Measurements from ENCODE around the gene GRB2. TPM values are rescaled to one million over a fixed set of nuclear protein-coding genes. Genes with fewer than 3 reads are reported as not detected.

The GRB2 gene
- total and polyA plus RNA-seq, 2 experiments from 2014 or later: 89.0 to 112 TPM

- TF ChIP-seq CTCF (conservative IDR thresholded peaks at IDR 0.05; ENCODE audit: low read depth in 2 of 2) (no peak), POLR2AphosphoS5 (IDR thresholded peaks at IDR 0.05; ENCODE audit: low read depth) (no peak), CREB1 (CRISPR knock-in tag; IDR thresholded peaks at IDR 0.05; ENCODE audit: low read depth) (no peak)
- TF ChIP-seq, protein P1, sequence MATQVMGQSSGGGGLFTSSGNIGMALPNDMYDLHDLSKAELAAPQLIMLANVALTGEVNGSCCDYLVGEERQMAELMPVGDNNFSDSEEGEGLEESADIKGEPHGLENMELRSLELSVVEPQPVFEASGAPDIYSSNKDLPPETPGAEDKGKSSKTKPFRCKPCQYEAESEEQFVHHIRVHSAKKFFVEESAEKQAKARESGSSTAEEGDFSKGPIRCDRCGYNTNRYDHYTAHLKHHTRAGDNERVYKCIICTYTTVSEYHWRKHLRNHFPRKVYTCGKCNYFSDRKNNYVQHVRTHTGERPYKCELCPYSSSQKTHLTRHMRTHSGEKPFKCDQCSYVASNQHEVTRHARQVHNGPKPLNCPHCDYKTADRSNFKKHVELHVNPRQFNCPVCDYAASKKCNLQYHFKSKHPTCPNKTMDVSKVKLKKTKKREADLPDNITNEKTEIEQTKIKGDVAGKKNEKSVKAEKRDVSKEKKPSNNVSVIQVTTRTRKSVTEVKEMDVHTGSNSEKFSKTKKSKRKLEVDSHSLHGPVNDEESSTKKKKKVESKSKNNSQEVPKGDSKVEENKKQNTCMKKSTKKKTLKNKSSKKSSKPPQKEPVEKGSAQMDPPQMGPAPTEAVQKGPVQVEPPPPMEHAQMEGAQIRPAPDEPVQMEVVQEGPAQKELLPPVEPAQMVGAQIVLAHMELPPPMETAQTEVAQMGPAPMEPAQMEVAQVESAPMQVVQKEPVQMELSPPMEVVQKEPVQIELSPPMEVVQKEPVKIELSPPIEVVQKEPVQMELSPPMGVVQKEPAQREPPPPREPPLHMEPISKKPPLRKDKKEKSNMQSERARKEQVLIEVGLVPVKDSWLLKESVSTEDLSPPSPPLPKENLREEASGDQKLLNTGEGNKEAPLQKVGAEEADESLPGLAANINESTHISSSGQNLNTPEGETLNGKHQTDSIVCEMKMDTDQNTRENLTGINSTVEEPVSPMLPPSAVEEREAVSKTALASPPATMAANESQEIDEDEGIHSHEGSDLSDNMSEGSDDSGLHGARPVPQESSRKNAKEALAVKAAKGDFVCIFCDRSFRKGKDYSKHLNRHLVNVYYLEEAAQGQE (IDR thresholded peaks at IDR 0.05; ENCODE audit: unreplicated experiment): no peak
Measured at GRCh38 chr17:75313941-75314551, 91.4 kb downstream of the GRB2 start (continued).

DNA sequence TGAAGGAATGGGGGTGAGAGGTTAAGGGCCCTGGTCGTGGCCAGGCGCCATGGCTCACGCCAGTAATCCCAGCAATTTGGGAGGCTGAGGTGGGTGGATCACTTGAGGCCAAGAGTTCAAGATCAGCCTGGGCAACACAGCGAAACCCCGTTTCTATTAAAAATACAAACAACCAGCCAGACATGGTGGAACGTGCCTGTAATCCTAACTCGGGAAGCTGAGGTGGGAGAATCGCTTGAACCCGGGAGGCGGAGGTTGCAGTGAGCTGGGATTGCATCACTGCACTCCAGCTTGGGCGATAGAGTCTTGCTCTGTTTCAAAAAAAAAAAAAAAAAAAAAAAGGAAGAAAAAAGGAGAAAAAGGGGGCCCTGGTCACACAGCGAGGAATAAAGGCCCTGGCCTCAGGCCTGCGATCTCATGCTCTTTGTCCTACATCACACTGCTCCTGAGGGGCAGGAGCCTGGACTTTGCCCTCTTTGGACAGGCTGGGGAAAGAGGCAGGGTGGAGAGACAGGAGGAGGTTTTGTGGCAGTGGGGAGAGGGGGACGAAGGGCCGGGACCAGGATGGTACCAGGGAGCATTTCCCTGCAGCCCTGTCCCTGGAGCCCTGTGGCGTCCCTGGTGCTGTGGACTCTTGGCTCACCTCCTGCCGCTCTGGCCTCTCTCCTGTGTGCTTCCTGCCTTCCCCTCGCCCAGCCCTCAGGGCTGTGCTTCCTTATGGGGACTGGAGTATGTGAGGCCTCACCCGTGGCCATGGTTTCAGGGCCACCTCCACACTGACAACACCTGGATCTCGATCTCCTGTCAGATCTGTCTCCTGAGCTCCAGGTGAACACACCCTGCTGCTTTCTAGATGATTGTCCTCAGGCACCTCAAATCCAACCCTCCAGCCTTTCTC is 96.5 kb downstream of the GRB2 start:
- H3K27ac Mint-ChIP-seq: peak overlapping the region; percentile 41
- no peak overlapping the region for H2AFZ ChIP-seq
- ATAC-seq (peak; percentile 63), DNase-seq (ENCODE audit: low spot score) (no peak)
- H3K4me1 Mint-ChIP-seq: peaks cover 4% of the 10 kb centered on the region; the same call in 1 of the 3 replicates
- H3K27me3 Mint-ChIP-seq (ENCODE audit: insufficient read depth, low read depth, poor library complexity): peaks cover 7% of the 10 kb centered on the region
- H3K9me3 Mint-ChIP-seq: no peaks in the 10 kb centered on the region
- no peaks in the 10 kb centered on the region for H3K9me2 ChIP-seq (ENCODE audit: insufficient read depth)
- no peaks in the 10 kb centered on the region; the same call in 1 of the 2 replicates for H3K4me1 ChIP-seq (ENCODE audit: insufficient read depth)
- H3K36me3 Mint-ChIP-seq (ENCODE audit: low read depth): no peaks in the 10 kb centered on the region
- H3K4me3 ChIP-seq: no peak overlapping the region
- H3K27me3 ChIP-seq (ENCODE audit: insufficient read depth): no peaks in the 10 kb centered on the region
- no peak for TF ChIP-seq NANOG (IDR thresholded peaks at IDR 0.05; ENCODE audit: borderline replicate concordance)
- TF ChIP-seq, protein P2, sequence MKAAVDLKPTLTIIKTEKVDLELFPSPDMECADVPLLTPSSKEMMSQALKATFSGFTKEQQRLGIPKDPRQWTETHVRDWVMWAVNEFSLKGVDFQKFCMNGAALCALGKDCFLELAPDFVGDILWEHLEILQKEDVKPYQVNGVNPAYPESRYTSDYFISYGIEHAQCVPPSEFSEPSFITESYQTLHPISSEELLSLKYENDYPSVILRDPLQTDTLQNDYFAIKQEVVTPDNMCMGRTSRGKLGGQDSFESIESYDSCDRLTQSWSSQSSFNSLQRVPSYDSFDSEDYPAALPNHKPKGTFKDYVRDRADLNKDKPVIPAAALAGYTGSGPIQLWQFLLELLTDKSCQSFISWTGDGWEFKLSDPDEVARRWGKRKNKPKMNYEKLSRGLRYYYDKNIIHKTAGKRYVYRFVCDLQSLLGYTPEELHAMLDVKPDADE (IDR thresholded peaks at IDR 0.05): no peak
- TF ChIP-seq, protein P1 (IDR thresholded peaks at IDR 0.05; ENCODE audit: unreplicated experiment): no peak
- TF ChIP-seq POLR2AphosphoS5 (IDR thresholded peaks at IDR 0.05; ENCODE audit: low read depth): no peak
- no peak for TF ChIP-seq ZNF114 (CRISPR knock-in tag; IDR thresholded peaks at IDR 0.05)
- H3K36me3 ChIP-seq (ENCODE audit: insufficient read depth): no peaks in the 10 kb centered on the region
- H3K79me2 ChIP-seq (replicated peaks; ENCODE audit: insufficient read depth): no peaks in the 10 kb centered on the region
- H3K4me3 Mint-ChIP-seq: no peak overlapping the region
- no peak overlapping the region for H3K27ac ChIP-seq (ENCODE audit: low read depth)
- no peaks in the 10 kb centered on the region for H3F3A ChIP-seq (replicated peaks; ENCODE audit: low read depth)
- no peak overlapping the region for H3K4me2 ChIP-seq
- no peaks in the 10 kb centered on the region for H4K20me1 ChIP-seq (replicated peaks; ENCODE audit: insufficient read depth)

Measured in GM23338 (cell line).